Parathyroid adenoma (tissue), 2 donors: ENCODE data around the gene COPS6.

ENCODE experiments used
- H2AFZ ChIP-seq: fragments of 300-600 bp; sonication (generic); one replicate; pipeline ENCODE4 v1.7.0; 2017; ENCODE audit warnings: antibody characterized with exemption, mild to moderate bottlenecking
- H3K27ac ChIP-seq: fragments of 300-600 bp; sonication (generic); one replicate; pipeline ENCODE4 v1.7.0; 2017
- H3K27me3 ChIP-seq: fragments of 300-600 bp; sonication (generic); one replicate; pipeline ENCODE4 v1.7.0; 2017; ENCODE audit warnings: low read length; ENCODE audit not compliant: control insufficient read depth, insufficient read depth
- H3K36me3 ChIP-seq: fragments of 300-600 bp; sonication (generic); one replicate; pipeline ENCODE4 v1.7.0; 2017; ENCODE audit warnings: low read length; ENCODE audit not compliant: control insufficient read depth, insufficient read depth
- H3K4me1 ChIP-seq: fragments of 300-600 bp; sonication (generic); one replicate; pipeline ENCODE4 v1.7.0; 2017; ENCODE audit warnings: control low read depth
- H3K4me2 ChIP-seq: fragments of 300-600 bp; sonication (generic); one replicate; pipeline ENCODE4 v1.7.0; 2017; ENCODE audit warnings: low read length
- H3K4me3 ChIP-seq: fragments of 300-600 bp; sonication (generic); one replicate; pipeline ENCODE4 v1.7.0; 2017; ENCODE audit warnings: low read depth, low read length
- H3K79me2 ChIP-seq: fragments of 300-600 bp; sonication (generic); one replicate; pipeline ENCODE4 v1.7.0; 2017; ENCODE audit warnings: control low read depth
- H3K9ac ChIP-seq: fragments of 300-600 bp; sonication (generic); one replicate; pipeline ENCODE4 v1.7.0; 2017; ENCODE audit warnings: mild to moderate bottlenecking
- H3K9me3 ChIP-seq: fragments of 300-600 bp; sonication (generic); one replicate; pipeline ENCODE4 v1.7.0; 2017; ENCODE audit warnings: low read length; ENCODE audit not compliant: control insufficient read depth
- TF ChIP-seq, protein P1 (sequence below): fragments of 300-600 bp; sonication (generic); IDR thresholded peaks from one replicate; pipeline ENCODE4 v1.7.0; 2017; ENCODE audit warnings: antibody characterized with exemption, mild to moderate bottlenecking
- donor health status: primary hyperparathyroidism.

The COPS6 gene

DNA sequence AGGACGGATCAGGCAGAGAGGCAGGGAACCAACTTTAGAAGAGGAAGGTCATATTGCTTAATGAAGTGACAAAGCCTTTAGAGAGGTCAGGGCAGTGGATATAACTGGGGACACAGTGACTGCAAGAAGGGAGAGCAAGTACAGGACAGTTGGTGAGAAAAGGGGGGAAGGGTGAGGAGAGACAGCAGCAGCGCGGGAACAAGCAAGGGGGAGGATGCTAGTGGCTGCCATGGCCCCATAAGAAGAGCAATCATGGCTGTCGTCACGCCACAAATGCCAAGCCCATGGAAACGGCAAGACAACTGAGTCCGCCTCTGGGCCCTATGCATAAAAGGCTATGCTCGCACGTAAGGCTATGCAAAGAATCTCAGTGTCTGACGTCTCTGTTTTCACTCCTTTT lies 16.3 kb upstream of the COPS6 start:
- H3K9ac ChIP-seq, result no peak overlapping the region
- no peaks in the 10 kb centered on the region for H3K79me2 ChIP-seq
- H3K27me3 ChIP-seq, result no peaks in the 10 kb centered on the region
- H2AFZ ChIP-seq, result no peak overlapping the region
- H3K4me3 ChIP-seq, result no peak overlapping the region
- H3K4me1 ChIP-seq, result no peaks in the 10 kb centered on the region
- no peak overlapping the region for H3K27ac ChIP-seq
- H3K4me2 ChIP-seq, result no peak overlapping the region
- peaks cover 9% of the 10 kb centered on the region for H3K36me3 ChIP-seq
- no peaks in the 10 kb centered on the region for H3K9me3 ChIP-seq
- TF ChIP-seq, protein P1, sequence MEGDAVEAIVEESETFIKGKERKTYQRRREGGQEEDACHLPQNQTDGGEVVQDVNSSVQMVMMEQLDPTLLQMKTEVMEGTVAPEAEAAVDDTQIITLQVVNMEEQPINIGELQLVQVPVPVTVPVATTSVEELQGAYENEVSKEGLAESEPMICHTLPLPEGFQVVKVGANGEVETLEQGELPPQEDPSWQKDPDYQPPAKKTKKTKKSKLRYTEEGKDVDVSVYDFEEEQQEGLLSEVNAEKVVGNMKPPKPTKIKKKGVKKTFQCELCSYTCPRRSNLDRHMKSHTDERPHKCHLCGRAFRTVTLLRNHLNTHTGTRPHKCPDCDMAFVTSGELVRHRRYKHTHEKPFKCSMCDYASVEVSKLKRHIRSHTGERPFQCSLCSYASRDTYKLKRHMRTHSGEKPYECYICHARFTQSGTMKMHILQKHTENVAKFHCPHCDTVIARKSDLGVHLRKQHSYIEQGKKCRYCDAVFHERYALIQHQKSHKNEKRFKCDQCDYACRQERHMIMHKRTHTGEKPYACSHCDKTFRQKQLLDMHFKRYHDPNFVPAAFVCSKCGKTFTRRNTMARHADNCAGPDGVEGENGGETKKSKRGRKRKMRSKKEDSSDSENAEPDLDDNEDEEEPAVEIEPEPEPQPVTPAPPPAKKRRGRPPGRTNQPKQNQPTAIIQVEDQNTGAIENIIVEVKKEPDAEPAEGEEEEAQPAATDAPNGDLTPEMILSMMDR, result no peak

DNA sequence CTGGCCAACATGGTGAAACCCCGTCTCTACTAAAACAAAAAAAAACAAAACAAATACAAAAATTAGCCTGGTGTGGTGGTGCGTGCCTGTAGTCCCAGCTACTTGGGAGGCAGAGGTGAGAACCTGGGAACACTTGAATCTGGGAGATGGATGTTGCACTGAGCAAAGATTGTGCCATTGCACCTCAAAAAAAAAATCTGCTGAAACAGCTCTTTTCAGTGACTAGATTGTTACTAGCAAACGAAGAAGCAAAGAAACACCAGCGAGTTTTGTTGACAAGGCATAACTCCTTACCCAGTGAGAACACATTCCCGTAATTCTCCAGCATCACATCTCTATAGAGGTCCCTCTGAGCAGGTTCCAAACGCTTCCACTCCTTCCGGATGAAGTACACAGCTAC lies 13.9 kb upstream of the COPS6 start:
- Histone ChIP-seq H3K9ac (no peak overlapping the region), H3K4me2 (no peak overlapping the region), H3K27ac (no peak overlapping the region), H3K36me3 (peaks cover 9% of the 10 kb centered on the region), H3K4me1 (no peaks in the 10 kb centered on the region), H3K79me2 (peaks cover 7% of the 10 kb centered on the region), H2AFZ (no peak overlapping the region), H3K9me3 (no peaks in the 10 kb centered on the region), H3K27me3 (no peaks in the 10 kb centered on the region), H3K4me3 (no peak overlapping the region)
- TF ChIP-seq, protein P1, result no peak

DNA sequence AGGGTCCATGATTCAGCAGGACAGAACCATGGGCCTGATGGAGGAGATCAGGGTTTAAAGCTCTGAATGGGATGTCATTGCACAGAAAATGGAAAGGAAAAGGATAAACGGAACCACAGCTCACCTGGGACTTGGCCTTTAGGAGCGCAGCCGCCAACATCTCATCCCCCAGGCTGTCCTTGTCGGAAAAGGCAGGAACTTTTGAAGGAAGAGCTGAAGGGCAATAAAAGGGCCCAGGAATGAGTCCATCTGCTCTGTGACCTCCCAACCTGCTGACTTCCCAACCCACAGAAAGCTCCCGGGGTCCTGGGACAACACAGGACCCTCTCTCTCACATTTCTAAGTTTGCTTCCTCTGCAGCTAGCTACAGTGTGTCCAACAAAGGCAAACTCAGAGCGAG lies 13.4 kb upstream of the COPS6 start:
- no peak overlapping the region for H2AFZ ChIP-seq
- no peak overlapping the region for H3K4me3 ChIP-seq
- no peak overlapping the region for H3K9ac ChIP-seq
- H3K4me2 ChIP-seq, result no peak overlapping the region
- no peaks in the 10 kb centered on the region for H3K27me3 ChIP-seq
- H3K79me2 ChIP-seq, result peaks cover 12% of the 10 kb centered on the region
- peaks cover 9% of the 10 kb centered on the region for H3K36me3 ChIP-seq
- H3K4me1 ChIP-seq, result peaks cover 2% of the 10 kb centered on the region
- no peaks in the 10 kb centered on the region for H3K9me3 ChIP-seq
- TF ChIP-seq, protein P1, result no peak
- H3K27ac ChIP-seq, result no peak overlapping the region

DNA sequence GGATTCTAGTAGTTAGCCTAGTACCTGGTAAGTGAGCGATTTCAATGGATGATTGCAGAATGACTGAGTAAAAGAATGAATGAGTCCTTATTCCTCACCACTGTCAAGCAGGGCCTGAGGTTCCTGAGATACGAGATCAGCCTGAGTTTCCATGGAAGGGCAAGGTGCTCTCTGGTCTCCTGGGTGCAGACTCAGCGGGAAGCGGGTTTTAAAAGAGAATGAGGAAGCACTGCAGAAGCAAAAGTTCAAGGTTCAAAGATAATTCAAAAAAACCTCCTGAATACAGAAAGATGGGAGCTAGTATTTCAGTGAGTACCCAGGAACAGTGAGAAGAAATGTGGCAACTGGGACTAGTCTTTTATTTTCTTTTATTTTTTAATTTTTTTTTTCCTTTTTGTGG lies 11.6 kb upstream of the COPS6 start:
- H3K36me3 ChIP-seq, result peaks cover 1% of the 10 kb centered on the region
- no peak overlapping the region for H3K4me2 ChIP-seq
- no peaks in the 10 kb centered on the region for H3K9me3 ChIP-seq
- TF ChIP-seq, protein P1, result no peak
- H3K9ac ChIP-seq, result no peak overlapping the region
- H3K27ac ChIP-seq, result no peak overlapping the region
- H3K27me3 ChIP-seq, result no peaks in the 10 kb centered on the region
- H3K4me1 ChIP-seq, result peaks cover 5% of the 10 kb centered on the region
- H3K79me2 ChIP-seq, result peaks cover 19% of the 10 kb centered on the region
- no peak overlapping the region for H2AFZ ChIP-seq
- no peak overlapping the region for H3K4me3 ChIP-seq

DNA sequence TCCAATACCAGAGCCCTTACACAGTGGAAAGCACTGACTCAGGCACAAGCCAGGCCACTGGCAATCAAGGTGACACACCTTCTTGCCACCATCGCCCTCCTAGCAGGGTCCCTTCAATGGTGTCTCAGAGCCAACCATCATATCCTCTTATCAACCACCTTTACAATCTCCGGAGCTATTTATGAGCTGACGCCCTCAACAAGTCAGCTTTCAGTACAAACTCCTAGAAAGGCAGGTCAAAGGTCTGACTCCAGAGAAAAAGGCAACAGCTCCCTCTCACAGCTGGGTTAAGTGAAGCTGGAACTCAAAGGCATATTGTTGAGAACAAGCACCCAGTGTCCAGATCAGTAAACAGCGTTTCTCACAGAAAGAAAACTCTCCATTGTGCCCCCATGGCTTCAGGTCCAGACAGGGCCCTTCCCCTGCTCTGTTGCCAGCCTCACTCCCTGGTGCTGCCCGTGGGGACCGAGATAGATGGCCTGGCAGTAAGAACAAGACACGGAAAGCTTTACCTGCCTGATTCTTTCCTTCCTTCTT lies 9.7 kb upstream of the COPS6 start:
- Histone ChIP-seq H3K27ac (no peak overlapping the region), H3K36me3 (no peaks in the 10 kb centered on the region), H3K4me1 (peaks cover 12% of the 10 kb centered on the region)

More for the DNA sequence above, 9.7 kb upstream of the COPS6 start:
- no peak overlapping the region for H3K9ac ChIP-seq
- H3K9me3 ChIP-seq, result no peaks in the 10 kb centered on the region
- H2AFZ ChIP-seq, result no peak overlapping the region
- TF ChIP-seq, protein P1, result no peak
- H3K4me2 ChIP-seq, result no peak overlapping the region
- H3K4me3 ChIP-seq, result no peak overlapping the region
- H3K27me3 ChIP-seq, result no peaks in the 10 kb centered on the region
- peaks cover 19% of the 10 kb centered on the region for H3K79me2 ChIP-seq
